GM19328 (cell line): ENCODE data around the gene C1QB.
"Not testable (repeated sequence)": the region's sequence is repeated elsewhere in the genome, so short reads cannot be mapped to it uniquely, and the experiment has no call there.

Experiments
- ATAC-seq: cut with Tn5 transposase; IDR thresholded peaks from one replicate; pipeline ENCODE4 v1.9.1; 2021; ENCODE audit warnings: mild to moderate bottlenecking, moderate library complexity; ENCODE audit not compliant: unreplicated experiment

Gene C1QB

GRCh38 chr1:22691031-22691753 lies 38.2 kb downstream of the C1QB start:
- ATAC-seq: no peak

GRCh38 chr1:22694172-22694571 lies 41.1 kb downstream of the C1QB start:
- no peak for ATAC-seq

- ATAC-seq: no peak
Measured at GRCh38 chr1:22696610-22697009, 43.6 kb downstream of the C1QB start.

- no peak for ATAC-seq
Measured at GRCh38 chr1:22697980-22698379, 44.9 kb downstream of the C1QB start.

- ATAC-seq: no peak
Measured at GRCh38 chr1:22699681-22700520, 46.9 kb downstream of the C1QB start.

GRCh38 chr1:22702296-22703085 lies 49.5 kb downstream of the C1QB start:
- no peak for ATAC-seq

- no peak for ATAC-seq
Measured at GRCh38 chr1:22704440-22705067, 51.5 kb downstream of the C1QB start.

- ATAC-seq: no peak
Measured at GRCh38 chr1:22705586-22705985, 52.5 kb downstream of the C1QB start.

GRCh38 chr1:22706100-22706499 lies 53.1 kb downstream of the C1QB start:
- ATAC-seq: not testable (repeated sequence)

- ATAC-seq: no peak
Measured at GRCh38 chr1:22708777-22709176, 55.7 kb downstream of the C1QB start.

GRCh38 chr1:22709227-22709626 lies 56.2 kb downstream of the C1QB start:
- no peak for ATAC-seq

- ATAC-seq: no peak
Measured at GRCh38 chr1:22709891-22710700, 57.1 kb downstream of the C1QB start.

GRCh38 chr1:22710701-22711049 lies 57.6 kb downstream of the C1QB start, which contains the start of gene EPHB2:
Gene EPHB2, plus strand, starts transcription at chr1:22710839. Its CDS starts 144 bp downstream, at chr1:22710983.
- ATAC-seq: no peak

GRCh38 chr1:22711071-22711470 lies 58.0 kb downstream of the C1QB start:
- no peak for ATAC-seq
